Esophagus squamous epithelium (tissue), 5 donors: Measurements from ENCODE around the gene QRICH2. TPM values are rescaled to one million over a fixed set of nuclear protein-coding genes. Genes with fewer than 3 reads are reported as not detected.

Experiments
- DNase-seq: peaks from one replicate; lab custom pipeline; 2025; lab: John Stamatoyannopoulos, UW
- H3K27ac ChIP-seq, 4 donors: fragments of 200-600 bp; sonication (generic); one replicate each; pipeline ENCODE4 v1.5.1; 2016 to 2019; ENCODE audit warnings: mild to moderate bottlenecking in 1 of 4
- H3K27me3 ChIP-seq, 4 donors: fragments of 200-600 bp; sonication (generic); 1 replicate in 3 of 4; 2 replicates in 1 of 4; pipeline versions ENCODE4 v1.5.1 to v1.6.0; 2017 to 2021; ENCODE audit warnings: antibody characterized with exemption in 1 of 4
- H3K36me3 ChIP-seq, 3 donors: fragments of 200-600 bp; sonication (generic); one replicate each; pipeline ENCODE4 v1.5.1; 2016 to 2019
- H3K4me1 ChIP-seq, 3 donors: fragments of 200-600 bp; sonication (generic); one replicate each; pipeline ENCODE4 v1.5.1; 2017 to 2019
- H3K4me3 ChIP-seq, 4 donors: fragments of 200-600 bp; sonication (generic); 1 replicate in 3 of 4; 2 replicates in 1 of 4; pipeline ENCODE4 v1.5.1; 2016 to 2019; ENCODE audit warnings: mild to moderate bottlenecking in 2 of 4, moderate library complexity in 1 of 4
- H3K9me3 ChIP-seq, 3 donors: fragments of 200-600 bp; sonication (generic); one replicate each; pipeline ENCODE4 v1.5.1; 2016 to 2019
- POLR2A ChIP-seq, 4 donors: fragments of 450-650 bp; IDR thresholded peaks; one replicate each; pipeline ENCODE4 v1.6.1; 2017; ENCODE audit warnings: antibody characterized with exemption in 4 of 4, mild to moderate bottlenecking in 4 of 4, moderate library complexity in 3 of 4
- WGBS, 2 donors: methylation state at CpG; one replicate each; pipeline ENCODE4 v1.1.5; 2018; 5-methylcytosine and 5-hydroxymethylcytosine counted together
- intact Hi-C: fragments of 100-400 bp; cut with DNase I; formaldehyde crosslinking; loops from one replicate; pipeline ENCODE4 v1.15.0; 2022
- total RNA-seq, 4 donors: library from RNA; depleted of rRNA; stranded (reverse); fragments of >200 nt; gene quantifications; one replicate each; pipeline ENCODE4 v1.1.0, GENCODE V29; 2016
- TF ChIP-seq, protein P1 (sequence below), 6 experiments: fragments of 450-650 bp in 4 of 6; fragments of 200-600 bp in 2 of 6; sonication (generic) in 2 of 6; IDR thresholded peaks; one replicate each; pipeline ENCODE4 v1.5.1; 2016 to 2019; ENCODE audit warnings: antibody characterized with exemption in 6 of 6, mild to moderate bottlenecking in 4 of 6, moderate library complexity in 4 of 6
- donor health status: DM: yes; HTN: yes; CAD: no.

QRICH2 gene
- total RNA-seq, 4 donors from 2014 or later = 1.1 to 2.8 (median 1.8) TPM

- TF ChIP-seq, protein P1, sequence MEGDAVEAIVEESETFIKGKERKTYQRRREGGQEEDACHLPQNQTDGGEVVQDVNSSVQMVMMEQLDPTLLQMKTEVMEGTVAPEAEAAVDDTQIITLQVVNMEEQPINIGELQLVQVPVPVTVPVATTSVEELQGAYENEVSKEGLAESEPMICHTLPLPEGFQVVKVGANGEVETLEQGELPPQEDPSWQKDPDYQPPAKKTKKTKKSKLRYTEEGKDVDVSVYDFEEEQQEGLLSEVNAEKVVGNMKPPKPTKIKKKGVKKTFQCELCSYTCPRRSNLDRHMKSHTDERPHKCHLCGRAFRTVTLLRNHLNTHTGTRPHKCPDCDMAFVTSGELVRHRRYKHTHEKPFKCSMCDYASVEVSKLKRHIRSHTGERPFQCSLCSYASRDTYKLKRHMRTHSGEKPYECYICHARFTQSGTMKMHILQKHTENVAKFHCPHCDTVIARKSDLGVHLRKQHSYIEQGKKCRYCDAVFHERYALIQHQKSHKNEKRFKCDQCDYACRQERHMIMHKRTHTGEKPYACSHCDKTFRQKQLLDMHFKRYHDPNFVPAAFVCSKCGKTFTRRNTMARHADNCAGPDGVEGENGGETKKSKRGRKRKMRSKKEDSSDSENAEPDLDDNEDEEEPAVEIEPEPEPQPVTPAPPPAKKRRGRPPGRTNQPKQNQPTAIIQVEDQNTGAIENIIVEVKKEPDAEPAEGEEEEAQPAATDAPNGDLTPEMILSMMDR (IDR thresholded peaks at IDR 0.05) = no peak
- no peak for TF ChIP-seq POLR2A (IDR thresholded peaks at IDR 0.05)
- H3K9me3 ChIP-seq = no peaks in the 10 kb centered on the region
- no peaks in the 10 kb centered on the region for H3K4me1 ChIP-seq
- H3K4me3 ChIP-seq = no peak overlapping the region
- intact Hi-C loops = no loop called here
- no peaks in the 10 kb centered on the region for H3K27me3 ChIP-seq
- H3K27ac ChIP-seq = no peak overlapping the region
- no peak for DNase-seq
- WGBS, 2 donors = 83 to 95% methylated on average over 3 of the region's 3 CpGs
- peaks cover 0 to 11% (median 0%) of the 10 kb centered on the region in 3 donors for H3K36me3 ChIP-seq
Measured at GRCh38 chr17:76297436-76297835, 10.6 kb downstream of the QRICH2 start.

GRCh38 chr17:76296889-76297288 lies 11.2 kb downstream of the QRICH2 start:
- DNase-seq = no peak
- Histone ChIP-seq H3K36me3 (peaks cover 0 to 13% (median 0%) of the 10 kb centered on the region in 3 donors), H3K4me3 (no peak overlapping the region), H3K27me3 (no peaks in the 10 kb centered on the region), H3K9me3 (no peaks in the 10 kb centered on the region), H3K27ac (no peak overlapping the region), H3K4me1 (no peaks in the 10 kb centered on the region)
- intact Hi-C loops = no loop called here
- TF ChIP-seq, protein P1 (IDR thresholded peaks at IDR 0.05) = no peak
- TF ChIP-seq POLR2A (IDR thresholded peaks at IDR 0.05) = no peak
- 96 to 97% methylated on average over 5 of the region's 5 CpGs for WGBS, 2 donors

- H3K9me3 ChIP-seq = no peaks in the 10 kb centered on the region
- intact Hi-C loops = no loop called here
- peaks cover 0 to 20% (median 0%) of the 10 kb centered on the region in 3 donors for H3K36me3 ChIP-seq
- no peaks in the 10 kb centered on the region for H3K27me3 ChIP-seq
- no peaks in the 10 kb centered on the region for H3K4me1 ChIP-seq
- WGBS, 2 donors = 48 to 50% methylated on average over 4 of the region's 4 CpGs
- H3K27ac ChIP-seq = no peak overlapping the region
- DNase-seq = no peak
- H3K4me3 ChIP-seq = no peak overlapping the region
- TF ChIP-seq POLR2A (IDR thresholded peaks at IDR 0.05) = no peak
- TF ChIP-seq, protein P1 (IDR thresholded peaks at IDR 0.05) = no peak
Measured at GRCh38 chr17:76296186-76296585, 11.9 kb downstream of the QRICH2 start.

DNA sequence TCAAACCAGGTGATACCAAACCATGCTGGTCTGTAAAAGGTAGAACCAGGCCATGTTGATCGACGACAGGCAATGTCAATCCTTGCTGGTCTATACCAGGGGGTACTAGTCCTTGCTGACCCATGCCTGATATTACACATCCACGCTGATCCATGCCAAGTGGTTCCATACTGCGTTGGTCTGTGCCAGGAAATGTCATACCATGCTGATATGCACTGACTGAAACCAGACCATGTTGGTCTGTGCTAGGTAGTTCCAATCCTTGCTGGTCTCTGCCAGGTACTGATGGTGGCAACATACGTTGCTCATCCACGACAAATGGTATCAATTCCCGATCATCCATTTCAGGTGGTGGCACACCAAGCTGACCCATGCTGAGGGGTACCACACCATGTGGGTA lies 15.0 kb downstream of the QRICH2 start:
- Histone ChIP-seq H3K36me3 (peaks cover 0 to 41% (median 0%) of the 10 kb centered on the region in 3 donors), H3K4me1 (no peaks in the 10 kb centered on the region), H3K4me3 (no peak overlapping the region), H3K27ac (no peak overlapping the region), H3K9me3 (no peaks in the 10 kb centered on the region), H3K27me3 (no peaks in the 10 kb centered on the region)
- DNase-seq = no peak
- WGBS, 2 donors = 65 to 81% methylated on average over 2 to 6 of the region's 7 CpGs
- TF ChIP-seq, protein P1 (IDR thresholded peaks at IDR 0.05) = no peak
- no peak for TF ChIP-seq POLR2A (IDR thresholded peaks at IDR 0.05)
- intact Hi-C loops = no loop called here

GRCh38 chr17:76292567-76292966 lies 15.5 kb downstream of the QRICH2 start:
- no peak for DNase-seq
- Histone ChIP-seq H3K9me3 (no peaks in the 10 kb centered on the region), H3K36me3 (peaks cover 0 to 41% (median 0%) of the 10 kb centered on the region in 3 donors), H3K4me3 (no peak overlapping the region), H3K27me3 (no peaks in the 10 kb centered on the region), H3K27ac (no peak overlapping the region), H3K4me1 (no peaks in the 10 kb centered on the region)
- TF ChIP-seq POLR2A (IDR thresholded peaks at IDR 0.05) = no peak
- TF ChIP-seq, protein P1 (IDR thresholded peaks at IDR 0.05) = no peak
- intact Hi-C loops = no loop called here
- WGBS, 2 donors = 82 to 88% methylated on average over 3 to 4 of the region's 4 CpGs
